T-helper 2 cell treated with Interferon-gamma antibody and Interleukin-4, amounts not matched to agents 5 μg/mL and 100 μg/mL, for 36 hours (primary cell): ENCODE results near the gene SHMT2.
"Not testable (repeated sequence)": the region's sequence is repeated elsewhere in the genome, so short reads cannot be mapped to it uniquely, and the experiment has no call there.

Source experiments
- DNase-seq: peaks from one replicate; pipeline ENCODE4 v3.0.0; 2021; ENCODE audit warnings: low spot score
- H3K27ac Mint-ChIP-seq: one replicate; pipeline ENCODE4 v1.8.0; 2021; ENCODE audit warnings: mild to moderate bottlenecking, mixed read lengths
- H3K27me3 Mint-ChIP-seq: one replicate; pipeline ENCODE4 v1.8.0; 2021; ENCODE audit warnings: low read depth, mixed read lengths
- H3K36me3 Mint-ChIP-seq: one replicate; pipeline ENCODE4 v1.8.0; 2021; ENCODE audit warnings: low read depth, mixed read lengths
- H3K4me1 Mint-ChIP-seq: one replicate; pipeline ENCODE4 v1.8.0; 2021; ENCODE audit warnings: low read depth, mixed read lengths
- H3K4me3 Mint-ChIP-seq: one replicate; pipeline ENCODE4 v1.8.0; 2022; ENCODE audit warnings: mild to moderate bottlenecking, moderate library complexity, mixed read lengths
- H3K9me3 Mint-ChIP-seq: one replicate; pipeline ENCODE4 v1.8.0; 2021; ENCODE audit warnings: mixed read lengths

SHMT2 gene

GRCh38 chr12:57278465-57279381, 49.2 kb downstream of the SHMT2 start:
- no peak for DNase-seq

DNA sequence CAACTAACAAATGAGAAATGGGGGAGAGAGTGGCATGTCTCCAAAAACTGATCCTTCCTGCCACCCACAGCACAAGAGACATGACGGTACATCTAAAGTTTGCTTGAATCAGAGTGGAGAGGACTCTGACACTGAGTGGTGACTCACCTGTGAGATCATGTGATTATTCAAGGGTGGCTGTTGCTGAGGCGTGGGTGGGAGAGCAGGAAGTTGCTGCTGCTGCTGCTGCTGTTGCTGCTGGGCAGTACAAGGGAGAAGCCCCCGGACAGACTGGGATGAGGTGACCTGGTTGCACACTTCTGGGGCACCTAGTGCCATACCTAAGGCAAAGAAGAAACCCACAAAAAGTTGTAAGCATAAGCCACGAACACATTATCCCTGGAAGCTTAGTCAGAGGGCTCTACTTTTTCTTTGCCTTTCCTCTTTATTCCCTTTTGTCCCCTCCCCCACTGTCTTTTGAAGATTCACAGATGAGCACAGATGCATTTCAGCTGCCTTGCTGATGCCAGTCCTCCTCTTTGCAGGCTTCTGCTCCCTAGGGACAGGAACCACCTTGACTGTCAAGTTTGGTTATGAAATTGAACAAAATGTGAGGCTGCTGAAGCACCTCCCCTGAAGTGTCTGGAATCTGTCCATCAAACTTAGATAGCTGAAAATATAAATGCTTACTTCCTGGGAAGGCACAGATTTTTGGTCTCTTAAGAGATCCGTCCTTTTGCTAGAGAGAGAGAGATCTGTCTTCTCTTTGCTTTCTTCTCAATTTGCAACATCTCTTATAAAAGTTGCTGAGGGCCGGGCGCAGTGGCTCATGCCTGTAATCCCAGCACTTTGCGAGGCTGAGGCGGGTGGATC, 50.9 kb downstream of the SHMT2 start:
- H3K27me3 Mint-ChIP-seq: no peaks in the 10 kb centered on the region
- H3K4me3 Mint-ChIP-seq: peak overlapping the region; percentile 60
- H3K4me1 Mint-ChIP-seq: peaks cover 16% of the 10 kb centered on the region
- H3K36me3 Mint-ChIP-seq: peaks cover 57% of the 10 kb centered on the region
- H3K27ac Mint-ChIP-seq: peak overlapping the region; percentile 90
- H3K9me3 Mint-ChIP-seq: no peaks in the 10 kb centered on the region
- DNase-seq: peak; percentile 86

More at GRCh38 chr12:57278465-57279381, 49.2 kb downstream of the SHMT2 start:
- Mint-ChIP-seq H3K4me3 (no peak overlapping the region), H3K36me3 (peaks cover 61% of the 10 kb centered on the region), H3K27ac (peak overlapping the region; percentile 15), H3K27me3 (no peaks in the 10 kb centered on the region), H3K4me1 (peaks cover 17% of the 10 kb centered on the region), H3K9me3 (no peaks in the 10 kb centered on the region)

DNA sequence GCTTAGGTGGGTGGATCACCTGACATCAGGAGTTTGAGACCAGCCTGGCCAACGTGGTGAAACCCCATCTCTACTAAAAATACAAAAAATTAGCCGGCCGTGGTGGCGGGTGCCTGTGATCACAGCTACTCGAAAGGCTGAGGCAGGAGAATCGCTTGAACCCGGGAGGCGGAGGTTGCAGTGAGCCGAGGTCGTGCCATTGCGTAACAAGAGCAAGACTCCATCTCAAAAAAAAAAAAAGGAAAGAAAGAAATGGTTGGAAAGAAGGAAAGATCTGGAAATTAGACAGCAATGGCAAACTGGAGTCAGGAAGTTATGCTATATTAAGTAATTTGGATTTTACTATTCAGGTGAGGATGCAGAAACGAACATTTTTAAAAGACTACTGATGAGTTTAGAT, 52.6 kb downstream of the SHMT2 start:
- not testable (repeated sequence) for DNase-seq, H3K27me3 Mint-ChIP-seq, H3K4me3 Mint-ChIP-seq, H3K9me3 Mint-ChIP-seq, H3K27ac Mint-ChIP-seq
- Mint-ChIP-seq H3K36me3 (peaks cover 55% of the 10 kb centered on the region), H3K4me1 (peaks cover 14% of the 10 kb centered on the region)
